ENCODE results near the gene PDE6G.
A peak's percentile ranks its signal among the peaks of the same experiment; 100 is the strongest.

Gene PDE6G

GRCh38 chr17:81701288-81702071 is 45.1 kb upstream of the PDE6G start:
- Histone ChIP-seq H3K36me3 (replicated peaks) (peaks cover 63% of the 10 kb centered on the region), H3K27ac (no peak overlapping the region), H3K27me3 (replicated peaks) (no peaks in the 10 kb centered on the region), H3K4me3 (ENCODE audit: low read depth, low read length) (peak overlapping the region; percentile 17)
- in situ Hi-C loops (cut with HindIII; ENCODE audit: low pct_ligation_motif_present, low sequenced_read_pairs), result no loop called here
- no peak for DNase-seq
- peak; percentile 23 for TF ChIP-seq CTCF (IDR thresholded peaks at IDR 0.05; ENCODE audit: low read depth, low read length, missing control alignments)

GRCh38 chr17:81700353-81701287 is 44.3 kb upstream of the PDE6G start:
- Histone ChIP-seq H3K36me3 (replicated peaks) (peaks cover 64% of the 10 kb centered on the region), H3K27me3 (replicated peaks) (no peaks in the 10 kb centered on the region), H3K4me3 (ENCODE audit: low read depth, low read length) (no peak overlapping the region), H3K27ac (no peak overlapping the region)
- no peak for TF ChIP-seq CTCF (IDR thresholded peaks at IDR 0.05; ENCODE audit: low read depth, low read length, missing control alignments)
- in situ Hi-C loops (cut with HindIII; ENCODE audit: low pct_ligation_motif_present, low sequenced_read_pairs), result no loop called here
- no peak for DNase-seq

GRCh38 chr17:81697261-81698044 is 41.1 kb upstream of the PDE6G start:
- DNase-seq, result no peak
- in situ Hi-C loops (cut with HindIII; ENCODE audit: low pct_ligation_motif_present, low sequenced_read_pairs), result no loop called here
- Histone ChIP-seq H3K27me3 (replicated peaks) (no peaks in the 10 kb centered on the region), H3K36me3 (replicated peaks) (peaks cover 87% of the 10 kb centered on the region), H3K4me3 (ENCODE audit: low read depth, low read length) (no peak overlapping the region), H3K27ac (no peak overlapping the region)
- no peak for TF ChIP-seq CTCF (IDR thresholded peaks at IDR 0.05; ENCODE audit: low read depth, low read length, missing control alignments)

- in situ Hi-C loops (cut with HindIII; ENCODE audit: low pct_ligation_motif_present, low sequenced_read_pairs), result no loop called here
- H3K27ac ChIP-seq, result no peak overlapping the region
- H3K4me3 ChIP-seq (ENCODE audit: low read depth, low read length), result no peak overlapping the region
- H3K36me3 ChIP-seq (replicated peaks), result peaks cover 93% of the 10 kb centered on the region
- TF ChIP-seq CTCF (IDR thresholded peaks at IDR 0.05; ENCODE audit: low read depth, low read length, missing control alignments), result no peak
- DNase-seq, result no peak
- H3K27me3 ChIP-seq (replicated peaks), result no peaks in the 10 kb centered on the region
Measured at GRCh38 chr17:81696218-81696941, 40.0 kb upstream of the PDE6G start.

GRCh38 chr17:81695801-81696200 is 39.5 kb upstream of the PDE6G start:
- in situ Hi-C loops (cut with HindIII; ENCODE audit: low pct_ligation_motif_present, low sequenced_read_pairs), result no loop called here

More at GRCh38 chr17:81695801-81696200, 39.5 kb upstream of the PDE6G start:
- no peaks in the 10 kb centered on the region for H3K27me3 ChIP-seq (replicated peaks)
- TF ChIP-seq CTCF (IDR thresholded peaks at IDR 0.05; ENCODE audit: low read depth, low read length, missing control alignments), result no peak
- H3K27ac ChIP-seq, result no peak overlapping the region
- H3K4me3 ChIP-seq (ENCODE audit: low read depth, low read length), result no peak overlapping the region
- peaks cover 93% of the 10 kb centered on the region for H3K36me3 ChIP-seq (replicated peaks)
- DNase-seq, result no peak
